Left hindlimb (tissue), 1 donor: ENCODE data around the gene NDUFS8.

Experiments
- DNase-seq: peaks from one replicate; pipeline ENCODE4 v3.0.0-alpha.2; 2018

Gene NDUFS8

DNA sequence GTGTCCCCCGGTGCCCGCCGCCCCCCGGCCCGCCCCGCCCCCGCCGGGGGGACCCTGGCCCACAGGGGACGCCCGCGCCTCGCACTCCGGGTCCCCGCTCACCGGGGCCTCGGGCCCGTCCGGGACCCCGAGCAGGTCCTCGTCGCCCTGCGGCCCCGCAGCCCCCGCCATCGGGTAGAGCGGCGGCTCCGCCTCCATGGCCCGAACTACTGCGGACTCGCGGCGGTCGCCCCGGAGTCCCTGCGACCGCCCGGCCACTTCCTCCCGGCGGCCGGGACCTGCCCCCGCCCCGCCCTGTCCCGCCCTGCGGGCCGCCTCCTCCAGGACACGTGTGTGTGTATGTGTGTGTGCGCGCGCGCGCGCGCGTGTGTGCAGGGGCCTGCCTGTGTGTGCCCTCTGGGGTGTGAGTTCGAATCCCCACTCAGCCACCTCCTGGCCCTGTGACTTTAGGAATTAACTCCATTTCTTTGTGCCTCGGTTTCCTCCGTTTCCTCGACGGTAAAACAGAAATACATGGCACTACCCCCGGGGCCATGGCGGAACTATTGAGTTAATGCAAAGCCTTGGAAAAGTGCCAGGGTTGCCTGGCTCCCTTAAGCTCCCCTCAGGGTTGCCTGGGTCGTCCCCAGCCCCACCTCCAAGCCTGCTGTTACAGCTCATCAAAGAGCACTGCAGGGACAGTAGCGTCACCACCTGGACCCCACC lies 26.5 kb upstream of the NDUFS8 start, which contains the start of gene UNC93B1:
UNC93B1 (minus strand) TSS at position 252 of the 705 bp plus-strand sequence; CDS start at position 198, 54 bp downstream.
- DNase-seq = peak; percentile 84

DNA sequence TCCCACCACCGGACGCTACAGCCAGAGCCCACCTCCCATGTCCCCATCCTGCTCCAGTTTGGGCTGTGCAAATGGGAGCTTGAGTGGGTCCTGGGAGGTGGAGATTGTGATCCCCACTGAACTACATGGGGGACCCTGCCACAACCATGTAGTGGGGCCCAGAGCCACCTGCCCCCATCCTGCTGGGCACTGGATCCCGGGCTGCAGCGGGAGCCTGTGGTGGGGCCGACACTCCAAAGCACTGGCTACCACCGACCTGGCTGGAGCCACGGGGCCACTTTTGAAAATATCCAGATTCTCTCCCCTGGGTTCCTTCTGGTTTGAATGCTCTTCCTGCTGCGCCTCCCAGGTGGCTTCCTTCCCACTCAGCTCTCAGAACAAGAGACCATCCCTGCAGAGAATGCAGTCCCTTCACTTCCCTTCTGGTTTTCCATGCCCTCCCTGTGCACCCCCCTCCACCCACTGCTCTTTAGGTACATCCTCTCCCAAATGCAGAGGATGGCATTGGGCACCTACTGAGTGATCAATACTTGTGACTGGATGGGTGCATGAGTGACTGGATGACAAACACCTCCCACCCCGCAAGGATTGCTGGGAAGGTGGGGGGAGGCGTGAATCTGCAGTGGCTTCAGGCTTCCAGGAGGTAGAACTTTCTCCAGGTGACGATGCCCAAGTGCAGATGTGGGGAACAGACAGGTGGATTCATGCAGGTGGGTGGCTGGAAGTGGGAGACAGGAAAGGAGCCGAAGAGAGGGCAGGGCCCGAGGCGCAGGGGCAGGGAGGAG lies 25.7 kb upstream of the NDUFS8 start:
- peak; percentile 29 for DNase-seq

DNA sequence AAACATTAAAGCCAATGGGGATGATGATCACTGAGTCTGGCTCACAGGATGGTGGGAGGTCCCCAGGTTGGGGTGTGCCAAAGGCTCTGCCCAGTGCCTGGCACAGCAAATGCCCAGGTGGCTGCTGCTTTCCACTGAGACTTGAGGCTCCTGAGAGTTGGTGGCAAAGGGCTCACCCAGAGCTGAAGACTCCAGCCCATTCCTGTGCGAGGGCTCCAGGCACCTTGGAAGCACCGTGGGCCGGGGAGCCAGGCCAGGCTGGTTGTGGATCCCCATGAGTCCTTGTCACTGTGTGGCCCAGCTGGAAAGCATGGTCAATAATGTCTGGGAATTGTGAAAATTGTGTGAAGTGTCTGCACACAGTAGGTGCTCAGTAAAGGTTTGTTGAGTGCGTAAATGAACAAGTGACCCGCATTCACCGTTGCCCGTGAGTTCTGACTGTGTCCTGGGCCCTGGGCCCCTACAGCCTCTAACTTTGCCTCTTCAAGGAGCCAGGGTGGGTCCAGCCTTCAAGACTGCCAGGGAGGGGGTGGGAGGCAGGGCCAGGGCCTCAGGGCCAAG lies 23.8 kb upstream of the NDUFS8 start:
- DNase-seq = peak; percentile 24

DNA sequence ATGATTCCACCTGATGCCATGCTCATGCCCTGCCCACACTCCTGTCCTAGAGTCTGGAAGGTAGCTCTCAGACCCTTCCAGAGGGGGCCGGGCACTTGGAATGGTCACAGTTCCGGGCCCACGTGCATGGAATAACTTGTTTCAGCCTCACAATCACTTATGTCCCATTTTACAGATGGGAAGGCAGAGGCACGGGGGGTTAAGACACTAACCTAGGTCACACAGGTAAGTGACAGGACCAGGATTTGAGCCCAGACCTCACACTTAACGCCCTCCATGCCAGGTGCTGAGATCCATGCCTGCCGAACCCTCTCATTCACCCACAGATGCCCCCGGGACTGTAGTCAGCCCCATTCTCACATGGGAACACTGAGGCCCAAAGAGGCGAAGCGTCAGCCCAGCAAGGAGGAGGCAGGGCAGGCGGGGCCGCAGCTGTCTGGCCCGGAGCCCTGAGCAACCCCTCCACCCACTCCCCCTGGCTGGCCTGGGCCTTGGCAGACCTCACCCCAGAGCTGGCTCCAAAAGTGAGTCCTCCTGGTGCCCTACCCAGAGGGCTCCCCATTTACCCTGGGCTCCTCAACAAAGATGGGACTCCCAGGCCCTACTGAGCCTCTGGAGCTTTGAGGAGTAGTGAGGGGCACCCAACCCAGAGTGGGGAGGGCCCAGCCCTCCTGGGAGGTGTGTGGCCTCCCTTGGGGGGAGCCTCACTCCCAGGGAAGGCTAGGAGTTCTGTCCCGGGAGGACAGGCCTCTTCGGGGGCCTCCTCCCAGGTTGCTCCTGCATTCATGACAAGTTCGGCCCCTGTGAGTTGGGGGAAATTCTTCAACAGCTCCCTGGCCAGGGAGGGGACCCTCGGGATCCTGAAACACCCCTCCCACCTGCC lies 22.7 kb upstream of the NDUFS8 start:
- peak; percentile 36 for DNase-seq

DNA sequence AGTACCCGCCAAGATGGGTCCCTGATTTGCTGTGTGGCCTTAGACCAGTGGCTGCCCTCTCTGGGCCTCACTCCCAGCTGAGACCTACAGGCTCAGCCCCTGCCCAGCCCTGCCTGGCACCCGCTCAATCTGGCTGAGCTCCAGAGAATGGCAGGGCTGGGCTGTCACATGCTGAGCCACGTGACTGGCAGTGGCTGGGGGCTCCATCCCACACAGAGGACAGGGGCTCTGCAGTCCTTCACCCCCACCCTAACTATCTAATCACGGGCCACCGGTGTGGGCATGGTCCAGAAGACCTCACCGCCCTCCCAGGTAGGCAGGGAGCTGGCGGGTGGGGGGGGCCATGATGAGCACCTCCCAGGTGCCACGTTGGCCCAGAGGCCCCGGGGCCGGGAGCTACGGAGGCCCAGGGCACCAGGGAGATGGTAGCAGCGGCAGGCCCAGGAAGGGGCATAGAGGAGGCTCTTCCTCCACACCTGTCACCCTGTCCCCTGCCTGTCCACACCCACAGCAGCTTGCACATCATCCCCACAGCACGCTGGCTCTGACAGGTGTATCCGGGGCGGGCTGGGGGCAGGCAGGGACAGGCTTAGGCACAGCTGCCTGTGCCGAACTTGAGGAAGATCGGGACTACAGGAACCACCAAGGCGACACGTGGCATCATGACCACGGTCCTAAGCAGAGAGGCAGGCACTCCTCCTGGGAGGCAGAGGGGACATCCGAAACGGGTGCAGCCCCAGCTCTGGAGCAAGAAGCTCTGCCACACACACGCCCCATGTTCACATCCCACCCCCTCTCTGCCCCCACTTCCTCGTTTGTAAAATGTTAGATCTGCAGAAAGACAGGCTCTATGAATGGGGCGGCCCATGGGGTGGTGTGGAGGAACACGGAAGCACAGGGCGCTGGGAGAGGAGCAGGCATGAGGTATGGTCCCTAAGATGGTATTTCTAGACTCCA lies 21.8 kb upstream of the NDUFS8 start:
- DNase-seq = peak; percentile 51

DNA sequence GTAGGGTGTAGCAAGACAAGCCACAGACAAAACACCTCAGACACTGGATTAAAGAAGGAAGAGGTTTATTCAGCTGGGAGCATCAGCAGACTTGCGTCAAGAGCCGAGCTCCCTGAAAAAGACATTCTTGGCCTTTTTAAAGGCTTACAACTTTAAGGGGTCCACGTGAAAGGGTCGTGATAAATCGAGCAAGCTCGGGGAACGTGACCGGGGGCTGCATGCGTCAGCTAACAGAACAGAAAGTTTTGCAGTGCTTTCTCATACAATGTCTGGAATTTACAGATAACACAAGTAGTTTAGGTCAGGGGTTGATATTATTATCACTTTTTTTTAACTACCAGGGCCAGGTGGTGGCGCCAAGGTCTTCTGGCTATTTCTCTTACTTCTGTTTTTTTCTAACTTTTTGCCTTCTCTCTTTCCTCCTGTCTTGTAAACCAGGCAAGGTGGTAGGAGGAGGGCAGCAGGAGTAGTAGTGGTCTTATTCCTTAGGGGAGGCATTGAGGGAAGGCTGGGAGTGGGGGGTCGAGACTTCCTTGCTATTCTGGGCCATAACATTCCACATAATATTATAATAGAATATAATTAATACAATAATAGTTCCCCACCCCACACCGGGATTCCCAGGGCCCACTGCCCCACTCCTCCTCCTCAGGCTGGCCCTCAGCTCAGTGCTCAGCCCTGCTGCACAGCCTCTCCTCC lies 20.9 kb upstream of the NDUFS8 start:
- DNase-seq = no peak

DNA sequence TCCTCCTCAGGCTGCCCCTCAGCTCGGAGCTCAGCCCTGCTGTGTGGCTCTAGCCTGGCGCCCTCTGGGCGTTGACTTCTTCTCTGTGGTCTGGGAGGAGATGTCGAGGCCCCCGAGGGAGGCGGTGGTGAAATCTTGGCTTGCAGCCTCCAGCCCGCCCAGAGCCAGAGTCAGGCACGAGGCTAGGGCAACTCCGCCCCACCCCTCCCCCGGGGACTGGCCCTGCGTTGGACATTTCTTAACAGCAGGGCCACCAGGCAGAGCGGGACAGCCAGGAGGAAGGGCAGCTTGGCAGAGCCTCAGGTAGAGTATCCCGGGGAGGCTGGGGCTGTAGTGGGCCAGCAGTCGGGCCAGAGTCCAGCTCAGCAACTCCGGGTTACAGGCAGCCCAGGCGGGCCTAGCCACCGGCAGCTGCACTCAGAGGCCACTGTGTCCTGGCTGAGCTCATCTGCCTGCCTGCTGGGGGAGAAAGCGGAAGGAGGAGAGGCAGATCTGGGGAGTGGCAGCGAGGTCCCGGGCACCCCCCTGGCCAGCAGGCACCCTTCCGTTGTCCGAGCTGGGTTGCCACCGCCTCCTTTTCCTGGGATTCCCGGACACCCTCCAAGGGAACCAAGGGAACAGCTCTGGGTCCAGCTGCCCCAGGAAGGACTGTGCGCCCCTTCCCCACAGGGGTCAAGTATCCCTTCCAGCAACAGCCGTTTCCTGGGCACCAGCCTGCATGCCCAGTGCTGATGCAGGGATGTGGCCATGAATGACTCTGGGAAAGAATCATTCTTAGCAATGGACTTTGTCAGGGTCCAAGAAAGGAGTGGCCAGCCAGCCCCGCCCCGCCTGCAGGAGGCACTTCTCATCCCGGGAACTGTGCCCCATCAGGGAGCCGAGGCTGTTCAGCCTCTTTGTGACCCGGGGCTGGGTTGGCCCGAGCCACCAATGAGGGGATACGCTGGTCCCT lies 20.1 kb upstream of the NDUFS8 start, which contains the start of gene ALDH3B1:
ALDH3B1 (plus strand) TSS at position 238 of the 952 bp plus-strand sequence. CDS start 4,971 bp downstream, outside the sequence.
- peak; percentile 87 for DNase-seq

DNA sequence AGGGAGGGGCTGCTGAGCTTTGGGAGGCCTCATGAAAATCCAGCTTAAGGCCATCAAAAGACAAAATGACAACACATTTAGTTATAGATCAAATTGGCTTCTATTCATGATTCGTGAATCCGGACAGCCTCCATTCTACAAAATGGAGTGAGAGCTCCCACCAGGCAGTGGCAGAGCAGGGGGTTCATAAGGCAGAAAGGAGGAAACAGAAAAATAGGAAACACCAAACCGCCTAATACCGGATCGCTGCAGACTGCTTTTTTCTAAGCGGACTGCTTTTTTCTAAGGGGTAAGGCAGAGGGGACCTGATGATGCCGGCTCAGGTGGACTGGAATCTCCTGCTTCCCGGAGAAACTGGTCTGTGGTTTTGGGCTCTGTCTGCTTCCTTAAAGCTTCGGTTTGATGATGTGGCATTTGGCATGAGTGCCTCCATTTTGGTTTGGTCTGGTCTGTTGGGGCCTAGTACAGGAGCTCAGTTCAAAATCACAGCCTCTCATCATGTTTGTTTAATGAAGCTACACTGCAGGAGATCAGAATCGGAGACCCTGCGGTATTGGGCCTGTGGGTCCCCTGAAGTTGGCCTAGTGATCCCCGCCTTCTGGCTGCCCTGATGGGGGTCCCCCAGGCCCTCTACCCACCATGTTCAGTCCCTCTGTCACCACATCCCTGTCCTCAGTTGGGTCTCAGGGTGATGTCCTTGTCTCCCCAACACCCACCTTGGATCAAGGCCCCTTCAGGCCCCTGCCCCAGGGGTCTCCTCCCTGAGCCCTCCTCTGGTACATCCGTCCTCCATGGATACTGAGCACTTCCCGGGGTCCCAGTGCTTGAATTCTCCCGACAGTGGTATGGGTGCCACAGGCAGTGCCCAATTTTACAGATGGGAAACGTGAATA lies 19.2 kb upstream of the NDUFS8 start:
- no peak for DNase-seq

DNA sequence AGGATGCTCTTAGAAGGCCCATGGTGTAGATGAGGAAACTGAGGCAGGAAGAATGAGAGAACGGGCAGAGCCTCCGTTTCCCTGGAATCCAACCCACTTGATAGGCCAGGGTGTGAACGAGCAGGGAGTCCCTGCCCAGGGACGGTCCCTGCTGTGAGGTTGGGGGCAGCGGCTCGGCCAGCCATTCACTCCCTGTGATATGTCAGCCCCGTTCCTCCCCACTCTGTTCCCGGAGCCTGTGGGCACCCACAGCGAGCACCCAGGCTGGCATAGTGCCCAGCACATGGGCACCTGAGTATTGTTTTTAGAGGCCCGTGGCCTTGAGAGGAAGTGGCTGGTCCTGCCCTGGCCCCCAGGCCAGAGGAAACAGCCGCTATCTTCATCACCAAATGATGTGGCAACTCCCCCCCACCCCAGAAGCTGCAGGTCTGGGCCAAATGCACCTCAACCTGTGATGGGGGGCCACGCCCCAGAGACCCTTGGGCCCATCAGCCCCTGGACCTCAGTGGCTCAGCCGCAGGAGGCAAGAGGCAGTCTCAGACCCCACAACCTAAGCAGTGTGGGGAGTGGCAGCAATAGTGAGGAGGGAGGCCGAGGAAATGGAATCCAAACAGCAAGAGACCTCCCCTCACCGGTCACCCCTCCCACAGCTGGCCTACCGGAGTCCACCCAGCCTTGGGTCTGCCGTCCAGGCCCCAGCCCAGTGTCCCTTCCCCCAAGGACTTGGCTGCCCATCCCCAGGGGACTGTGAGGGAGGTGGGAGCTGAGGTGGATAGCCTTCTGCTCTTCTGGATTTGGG lies 18.2 kb upstream of the NDUFS8 start:
- DNase-seq = no peak

DNA sequence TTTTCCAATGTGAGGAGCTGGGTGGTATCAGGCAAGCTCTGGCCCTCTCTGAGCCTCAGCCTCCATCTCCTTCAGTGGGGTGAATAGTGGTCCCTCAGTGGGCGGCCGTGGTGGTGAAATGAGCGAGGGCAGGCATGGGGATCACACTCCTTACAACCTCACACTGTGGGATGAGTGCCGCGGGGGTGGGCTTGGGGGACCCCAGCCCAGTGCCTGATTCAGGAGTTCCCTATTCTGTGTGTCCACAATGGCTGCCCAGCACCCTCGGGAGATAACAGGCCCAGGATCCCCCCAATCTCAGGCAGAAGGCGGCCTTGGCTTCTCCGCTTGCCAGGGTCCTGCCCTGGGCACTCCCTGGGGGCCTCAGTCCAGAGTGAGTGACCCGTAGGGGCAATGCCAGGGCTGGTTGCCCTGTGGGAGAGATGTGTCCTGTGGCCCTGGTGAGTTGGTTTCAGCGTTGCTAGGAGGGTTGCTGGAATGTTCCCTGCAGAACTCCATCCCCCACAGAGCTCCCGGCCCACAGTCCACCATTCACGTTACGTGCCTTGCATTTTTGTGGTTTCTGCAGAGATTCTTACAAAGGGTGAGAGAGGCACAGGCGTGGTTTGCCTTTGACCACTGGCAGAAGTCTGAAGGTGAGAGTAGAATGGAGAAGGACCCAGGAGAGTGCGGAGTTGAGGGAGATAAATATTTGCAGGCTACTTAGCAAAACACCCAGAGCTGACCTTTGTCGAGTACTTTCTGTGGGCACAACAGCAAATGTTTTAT lies 17.5 kb upstream of the NDUFS8 start:
- DNase-seq = no peak

DNA sequence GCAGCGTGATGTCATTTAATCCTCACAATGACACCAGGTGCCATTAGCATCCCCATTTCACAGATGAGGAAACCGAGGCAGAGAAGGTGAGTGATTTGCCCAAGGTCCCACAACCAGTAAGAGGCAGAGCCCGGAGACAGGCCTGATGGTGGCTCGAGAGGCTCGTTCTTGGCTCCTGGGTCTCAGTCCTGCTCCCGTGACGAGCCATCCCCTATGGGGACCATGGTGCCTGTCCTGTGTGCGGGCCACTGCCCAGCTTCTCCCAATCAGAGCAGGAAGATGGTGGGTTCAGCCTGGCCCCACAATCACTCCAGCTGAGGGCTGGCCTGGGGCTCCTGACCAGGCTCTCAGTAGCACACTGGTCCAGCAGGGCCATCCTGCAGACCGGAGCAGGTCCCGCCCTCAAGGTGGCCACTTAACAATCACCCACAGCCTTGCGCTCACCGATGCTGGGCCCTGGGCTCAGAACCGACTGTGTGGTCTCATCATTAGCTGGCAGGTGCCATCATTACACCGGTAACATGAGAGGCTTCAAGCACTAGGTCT lies 16.8 kb upstream of the NDUFS8 start:
- no peak for DNase-seq

DNA sequence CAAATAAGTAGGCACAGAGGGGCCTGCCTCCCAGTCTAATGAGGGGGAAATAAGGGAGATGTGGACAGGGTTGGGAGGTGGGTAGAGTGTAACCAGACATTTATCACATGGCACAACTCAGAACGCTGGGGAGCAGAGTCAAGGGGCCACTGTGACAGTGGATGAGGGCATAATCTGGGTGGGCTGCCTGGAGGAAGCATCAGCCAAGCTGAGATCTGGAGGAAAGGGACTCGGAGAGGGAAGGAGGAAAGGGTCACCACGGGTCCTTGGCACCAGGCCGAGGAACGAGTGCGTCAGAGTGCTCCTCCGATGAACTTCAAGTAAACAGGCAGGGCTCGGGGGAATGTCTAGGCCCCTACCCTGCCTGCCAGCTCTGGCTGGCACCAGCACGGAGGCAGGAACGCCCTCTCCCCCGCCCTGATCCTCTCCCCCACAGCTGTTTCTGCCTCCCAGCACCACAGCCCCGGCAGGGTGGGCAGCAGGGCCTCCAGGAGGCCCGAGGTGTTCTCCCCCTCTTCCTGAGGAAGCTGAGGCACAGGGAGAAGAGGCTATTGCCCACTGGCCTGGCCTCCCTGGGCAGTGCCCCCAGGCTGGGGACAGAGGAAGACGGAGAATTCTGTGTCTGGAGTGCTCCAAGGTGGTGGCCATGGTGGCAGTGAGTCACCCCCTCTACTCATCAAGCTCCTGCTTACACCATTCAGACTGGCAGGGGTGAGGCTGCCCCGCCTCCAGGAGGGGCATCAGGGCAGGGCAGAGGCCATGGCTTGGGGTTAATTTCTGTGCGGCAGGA lies 16.1 kb upstream of the NDUFS8 start:
- no peak for DNase-seq

DNA sequence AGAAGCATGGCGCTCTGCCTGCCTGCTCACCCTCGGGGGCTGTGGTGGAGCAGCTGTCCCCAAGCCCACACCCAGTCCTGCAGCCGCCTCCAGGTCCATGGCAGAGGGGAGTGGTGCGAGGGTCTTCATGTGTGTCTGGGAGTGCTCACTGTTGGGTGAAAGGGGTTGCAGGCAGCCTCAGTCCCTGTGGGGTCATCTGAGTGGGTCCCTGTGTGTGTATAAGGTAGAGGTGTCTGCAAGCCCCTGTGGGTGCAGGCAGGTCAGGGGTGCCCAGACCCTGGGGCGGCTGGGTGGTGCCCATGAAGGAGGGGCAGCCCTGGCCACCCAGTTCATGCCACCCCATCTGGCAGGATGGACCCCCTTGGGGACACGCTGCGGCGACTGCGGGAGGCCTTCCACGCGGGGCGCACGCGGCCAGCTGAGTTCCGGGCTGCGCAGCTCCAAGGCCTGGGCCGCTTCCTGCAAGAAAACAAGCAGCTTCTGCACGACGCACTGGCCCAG lies 15.5 kb upstream of the NDUFS8 start:
- DNase-seq = no peak

DNA sequence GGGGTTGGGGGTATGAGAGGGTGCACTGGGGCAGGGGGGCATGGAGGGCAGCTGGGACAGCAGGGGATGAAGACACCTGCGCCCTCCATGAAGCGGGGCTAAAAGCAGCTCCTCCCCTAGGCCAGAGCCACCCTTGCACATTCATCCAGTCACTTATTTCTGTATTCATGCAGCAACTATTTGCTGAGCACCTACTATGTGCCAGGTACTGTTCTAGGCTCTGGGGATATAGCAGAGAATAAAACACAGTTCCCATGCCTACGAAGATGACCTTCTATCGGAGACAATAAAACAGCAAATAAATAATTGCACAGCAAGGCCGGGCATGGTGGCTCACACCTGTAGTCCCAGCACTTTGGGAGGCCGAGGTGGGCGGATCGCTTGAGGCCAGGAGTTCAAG lies 15.0 kb upstream of the NDUFS8 start:
- DNase-seq = no peak

DNA sequence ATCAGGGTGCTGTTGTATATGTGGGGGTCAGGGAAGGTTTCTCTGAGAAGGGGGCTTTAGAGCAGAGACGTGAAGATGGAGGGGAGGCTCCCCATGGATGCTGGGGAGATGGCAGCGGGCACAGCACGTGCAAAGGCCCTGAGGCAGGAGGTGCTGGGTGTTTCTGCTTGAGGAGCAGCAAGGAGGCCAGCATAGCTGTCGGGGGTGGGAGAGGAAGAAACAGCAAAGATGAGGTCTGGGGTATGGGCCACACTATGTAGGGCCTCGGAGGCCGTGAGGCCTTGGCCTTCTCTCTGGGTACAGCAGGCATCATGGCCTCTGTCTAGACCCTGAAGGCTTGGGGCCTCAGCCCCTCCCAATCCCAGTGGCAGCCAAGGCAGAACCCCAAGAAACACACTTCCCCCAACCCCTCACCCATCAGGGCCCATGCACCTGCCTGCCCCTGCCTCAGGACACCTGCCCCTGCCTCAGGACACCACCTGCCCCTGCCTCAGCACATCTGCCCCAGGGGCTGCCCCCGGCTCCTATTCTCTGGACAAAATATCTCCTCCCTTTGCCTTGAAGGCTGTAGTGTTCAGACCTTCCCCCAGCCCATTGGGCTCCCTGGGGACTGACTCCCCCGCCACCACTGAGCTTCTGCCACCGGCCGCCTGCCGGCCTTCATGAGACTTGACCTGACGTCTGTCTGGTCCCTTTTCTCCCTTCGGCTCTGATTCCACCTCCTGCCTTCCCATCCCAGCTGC lies 14.1 kb upstream of the NDUFS8 start:
- DNase-seq = no peak
